Endodermal cell (in vitro differentiated cells): ENCODE data around the gene KCNJ3. TPM values are rescaled to one million over a fixed set of nuclear protein-coding genes. Genes with fewer than 3 reads are reported as not detected.

ENCODE experiments used
- DNase-seq: peaks from one replicate; pipeline ENCODE4 v3.0.0-alpha.2; 2017
- H3K27ac ChIP-seq: 2 replicates; pipeline ENCODE4 v1.5.1; 2013; ENCODE audit warnings: mild to moderate bottlenecking, low read depth, low read length, moderate library complexity
- H3K27me3 ChIP-seq: 2 replicates; pipeline ENCODE4 v1.6.1; 2013; ENCODE audit warnings: mild to moderate bottlenecking, low read length, moderate library complexity; ENCODE audit not compliant: insufficient read depth, control insufficient read depth, poor library complexity, severe bottlenecking
- H3K36me3 ChIP-seq: 2 replicates; pipeline ENCODE4 v1.7.0; 2013; ENCODE audit warnings: mild to moderate bottlenecking, low read length, moderate library complexity; ENCODE audit not compliant: control insufficient read depth, insufficient read depth
- H3K4me1 ChIP-seq: one replicate; pipeline ENCODE4 v1.7.0; 2013; ENCODE audit warnings: low read length; ENCODE audit not compliant: control insufficient read depth, insufficient read depth
- H3K4me3 ChIP-seq: 2 replicates; pipeline ENCODE4 v1.5.1; 2013; ENCODE audit warnings: mild to moderate bottlenecking, low read length, moderate library complexity
- H3K9ac ChIP-seq: 2 replicates; pipeline ENCODE4 v1.6.1; 2013; ENCODE audit warnings: mild to moderate bottlenecking, low read length, moderate library complexity; ENCODE audit not compliant: poor library complexity, severe bottlenecking; ENCODE audit errors: extremely low read depth
- H3K9me3 ChIP-seq: 2 replicates; pipeline ENCODE4 v1.6.1; 2013; ENCODE audit warnings: mild to moderate bottlenecking, low read length, moderate library complexity; ENCODE audit not compliant: control insufficient read depth
- H3K27ac Mint-ChIP-seq: 2 replicates; pipeline ENCODE4 v1.8.0; 2020; ENCODE audit warnings: mixed read lengths
- H3K27me3 Mint-ChIP-seq: 2 replicates; pipeline ENCODE4 v1.8.0; 2021; ENCODE audit warnings: mild to moderate bottlenecking, mixed read lengths; ENCODE audit not compliant: insufficient read depth
- H3K36me3 Mint-ChIP-seq: 2 replicates; pipeline ENCODE4 v1.8.0; 2020; ENCODE audit warnings: low read depth, mixed read lengths
- H3K4me1 Mint-ChIP-seq: 2 replicates; pipeline ENCODE4 v1.8.0; 2020; ENCODE audit warnings: mixed read lengths
- H3K4me3 Mint-ChIP-seq: 2 replicates; pipeline ENCODE4 v1.8.0; 2020; ENCODE audit warnings: mild to moderate bottlenecking, moderate library complexity, mixed read lengths
- H3K9me3 Mint-ChIP-seq: 2 replicates; pipeline ENCODE4 v1.8.0; 2020; ENCODE audit warnings: mild to moderate bottlenecking, mixed read lengths
- CTCF ChIP-seq: fragments of 200-600 bp; sonication (generic); conservative IDR thresholded peaks from 2 replicates; pipeline ENCODE4 v1.5.0; 2021; ENCODE audit warnings: antibody characterized with exemption, mild to moderate bottlenecking
- WGBS, 2 experiments: methylation state at CpG; one replicate each; pipeline versions ENCODE4 v1.1.5 to v1.1.7; 2013; ENCODE audit warnings: missing lambda C conversion rate in 2 of 2, mixed read lengths in 1 of 2; ENCODE audit not compliant: insufficient coverage in 1 of 2, insufficient read length in 1 of 2; 5-methylcytosine and 5-hydroxymethylcytosine counted together
- total RNA-seq, 2 donors: library from RNA; stranded (reverse); fragmentation: NEBNext Ultra II Directional in 1 of 2; extraction: Animal tissue kit (Norgen Biotek cat#: 25700) in 1 of 2; gene quantifications; 2 replicates in 1 of 2; 3 replicates in 1 of 2; pipeline ENCODE4 v1.2.1, GENCODE V29; 2021

Gene KCNJ3
- total RNA-seq, 2 donors from 2014 or later, result 4.3 to 7.6 TPM

GRCh38 chr2:154825358-154825757, 126.9 kb downstream of the KCNJ3 start:
- 77 to 100% methylated on average over 1 to 2 of the region's 2 CpGs for WGBS, 2 experiments
- Mint-ChIP-seq H3K27me3 (no peaks in the 10 kb centered on the region), H3K27ac (no peak overlapping the region), H3K4me3 (no peak overlapping the region), H3K9me3 (no peaks in the 10 kb centered on the region), H3K36me3 (no peaks in the 10 kb centered on the region), H3K4me1 (peaks cover under 1% of the 10 kb centered on the region)
- no peak for DNase-seq
- Histone ChIP-seq H3K27me3 (no peaks in the 10 kb centered on the region), H3K4me1 (no peaks in the 10 kb centered on the region), H3K4me3 (no peak overlapping the region), H3K9ac (no peak overlapping the region), H3K9me3 (no peaks in the 10 kb centered on the region), H3K27ac (no peak overlapping the region), H3K36me3 (no peaks in the 10 kb centered on the region)
- no peak for TF ChIP-seq CTCF

GRCh38 chr2:154826827-154827226, 128.3 kb downstream of the KCNJ3 start:
- Mint-ChIP-seq H3K4me1 (peaks cover 7% of the 10 kb centered on the region), H3K4me3 (no peak overlapping the region), H3K9me3 (no peaks in the 10 kb centered on the region), H3K27ac (no peak overlapping the region), H3K36me3 (no peaks in the 10 kb centered on the region), H3K27me3 (no peaks in the 10 kb centered on the region)
- no peaks in the 10 kb centered on the region for H3K36me3 ChIP-seq
- H3K27me3 ChIP-seq, result no peaks in the 10 kb centered on the region
- no peak for DNase-seq
- no peak for TF ChIP-seq CTCF
- H3K4me3 ChIP-seq, result no peak overlapping the region
- H3K27ac ChIP-seq, result no peak overlapping the region
- WGBS, 2 experiments, result 92% methylated on average over 2 to 5 of the region's 5 CpGs
- no peak overlapping the region for H3K9ac ChIP-seq
- no peaks in the 10 kb centered on the region for H3K4me1 ChIP-seq
- H3K9me3 ChIP-seq, result no peaks in the 10 kb centered on the region

GRCh38 chr2:154827286-154827685, 128.8 kb downstream of the KCNJ3 start:
- Histone ChIP-seq H3K9ac (no peak overlapping the region), H3K27me3 (no peaks in the 10 kb centered on the region), H3K4me3 (no peak overlapping the region), H3K9me3 (no peaks in the 10 kb centered on the region), H3K4me1 (no peaks in the 10 kb centered on the region), H3K36me3 (no peaks in the 10 kb centered on the region), H3K27ac (no peak overlapping the region)
- no peak overlapping the region for H3K4me3 Mint-ChIP-seq
- TF ChIP-seq CTCF, result no peak
- DNase-seq, result no peak
- no peak overlapping the region for H3K27ac Mint-ChIP-seq
- 94 to 100% methylated on average over 1 of the region's 1 CpG for WGBS, 2 experiments
- H3K4me1 Mint-ChIP-seq, result peaks cover 7% of the 10 kb centered on the region
- H3K36me3 Mint-ChIP-seq, result no peaks in the 10 kb centered on the region
- H3K9me3 Mint-ChIP-seq, result no peaks in the 10 kb centered on the region
- no peaks in the 10 kb centered on the region for H3K27me3 Mint-ChIP-seq
